ENCODE measurements around the gene MT1G.

Gene MT1G

GRCh38 chr16:56652600-56652999, 15.3 kb downstream of the MT1G start:
- H3K27ac ChIP-seq (ENCODE audit: poor library complexity, severe bottlenecking) = no peak overlapping the region
- H3K4me1 ChIP-seq (ENCODE audit: insufficient read depth, poor library complexity, severe bottlenecking) = peaks cover 18% of the 10 kb centered on the region
- DNase-seq (ENCODE audit: low spot score) (no peak), ATAC-seq (ENCODE audit: low read depth) (no peak)
- no peaks in the 10 kb centered on the region for H3K27me3 ChIP-seq (ENCODE audit: insufficient read depth, poor library complexity, severe bottlenecking)
- H3K9me3 ChIP-seq (ENCODE audit: severe bottlenecking) = no peaks in the 10 kb centered on the region
- TF ChIP-seq CTCF (IDR thresholded peaks at IDR 0.05; ENCODE audit: poor library complexity, severe bottlenecking) = no peak
- no peaks in the 10 kb centered on the region for H3K36me3 ChIP-seq (ENCODE audit: low read depth)
- H3K4me3 ChIP-seq (ENCODE audit: severe bottlenecking) = no peak overlapping the region

- Histone ChIP-seq H3K27me3 (ENCODE audit: insufficient read depth, poor library complexity, severe bottlenecking) (no peaks in the 10 kb centered on the region), H3K36me3 (ENCODE audit: low read depth) (no peaks in the 10 kb centered on the region), H3K4me1 (ENCODE audit: insufficient read depth, poor library complexity, severe bottlenecking) (peaks cover 14% of the 10 kb centered on the region), H3K9me3 (ENCODE audit: severe bottlenecking) (no peaks in the 10 kb centered on the region), H3K27ac (ENCODE audit: poor library complexity, severe bottlenecking) (no peak within 1 kb of the TSS), H3K4me3 (ENCODE audit: severe bottlenecking) (no peak within 1 kb of the TSS)
- no peak for DNase-seq (ENCODE audit: low spot score)
- no peak for TF ChIP-seq CTCF (IDR thresholded peaks at IDR 0.05; ENCODE audit: poor library complexity, severe bottlenecking)
- no peak for ATAC-seq (ENCODE audit: low read depth)
These were observed 16.3 kb downstream of the MT1G start, which contains the start of gene MT1B for GRCh38 chr16:56651586-56651985. TSS of gene MT1B (plus strand) at chr16:56651886. CDS start at chr16:56651954, 68 bp downstream.

GRCh38 chr16:56649820-56650219, 18.0 kb downstream of the MT1G start:
- H3K27me3 ChIP-seq (ENCODE audit: insufficient read depth, poor library complexity, severe bottlenecking) = no peaks in the 10 kb centered on the region
- ATAC-seq (ENCODE audit: low read depth) = peak; percentile 96

GRCh38 chr16:56649271-56649670, 18.6 kb downstream of the MT1G start:
- Histone ChIP-seq H3K36me3 (ENCODE audit: low read depth) (no peaks in the 10 kb centered on the region), H3K27ac (ENCODE audit: poor library complexity, severe bottlenecking) (peak overlapping the region; percentile 37), H3K4me1 (ENCODE audit: insufficient read depth, poor library complexity, severe bottlenecking) (peaks cover 14% of the 10 kb centered on the region), H3K9me3 (ENCODE audit: severe bottlenecking) (no peaks in the 10 kb centered on the region), H3K4me3 (ENCODE audit: severe bottlenecking) (no peak overlapping the region), H3K27me3 (ENCODE audit: insufficient read depth, poor library complexity, severe bottlenecking) (no peaks in the 10 kb centered on the region)
- no peak for TF ChIP-seq CTCF (IDR thresholded peaks at IDR 0.05; ENCODE audit: poor library complexity, severe bottlenecking)
- ATAC-seq (ENCODE audit: low read depth) = peak; percentile 7; the same call in 1 of the 3 replicates
- no peak for DNase-seq (ENCODE audit: low spot score)

More at GRCh38 chr16:56649820-56650219, 18.0 kb downstream of the MT1G start:
- H3K9me3 ChIP-seq (ENCODE audit: severe bottlenecking) = no peaks in the 10 kb centered on the region
- H3K4me3 ChIP-seq (ENCODE audit: severe bottlenecking) = no peak overlapping the region
- peak overlapping the region; percentile 37 for H3K27ac ChIP-seq (ENCODE audit: poor library complexity, severe bottlenecking)
- H3K4me1 ChIP-seq (ENCODE audit: insufficient read depth, poor library complexity, severe bottlenecking) = peaks cover 14% of the 10 kb centered on the region
- DNase-seq (ENCODE audit: low spot score) = no peak
- no peak for TF ChIP-seq CTCF (IDR thresholded peaks at IDR 0.05; ENCODE audit: poor library complexity, severe bottlenecking)
- no peaks in the 10 kb centered on the region for H3K36me3 ChIP-seq (ENCODE audit: low read depth)

- DNase-seq (ENCODE audit: low spot score) (no peak), ATAC-seq (ENCODE audit: low read depth) (no peak)
- TF ChIP-seq CTCF (IDR thresholded peaks at IDR 0.05; ENCODE audit: poor library complexity, severe bottlenecking) = no peak
- Histone ChIP-seq H3K27ac (ENCODE audit: poor library complexity, severe bottlenecking) (no peak overlapping the region), H3K9me3 (ENCODE audit: severe bottlenecking) (no peaks in the 10 kb centered on the region), H3K4me1 (ENCODE audit: insufficient read depth, poor library complexity, severe bottlenecking) (peaks cover 14% of the 10 kb centered on the region), H3K27me3 (ENCODE audit: insufficient read depth, poor library complexity, severe bottlenecking) (no peaks in the 10 kb centered on the region), H3K4me3 (ENCODE audit: severe bottlenecking) (no peak overlapping the region), H3K36me3 (ENCODE audit: low read depth) (no peaks in the 10 kb centered on the region)
These were observed 20.0 kb downstream of the MT1G start for GRCh38 chr16:56647641-56648431.
